Activated T-cell treated with anti-CD3 and anti-CD28 coated beads for 4 hours (primary cell): Measurements from ENCODE around the gene ZFP36L1.

ENCODE experiments used
- DNase-seq: peaks from one replicate; pipeline ENCODE4 v3.0.0-alpha.2; 2020

The ZFP36L1 gene

DNA sequence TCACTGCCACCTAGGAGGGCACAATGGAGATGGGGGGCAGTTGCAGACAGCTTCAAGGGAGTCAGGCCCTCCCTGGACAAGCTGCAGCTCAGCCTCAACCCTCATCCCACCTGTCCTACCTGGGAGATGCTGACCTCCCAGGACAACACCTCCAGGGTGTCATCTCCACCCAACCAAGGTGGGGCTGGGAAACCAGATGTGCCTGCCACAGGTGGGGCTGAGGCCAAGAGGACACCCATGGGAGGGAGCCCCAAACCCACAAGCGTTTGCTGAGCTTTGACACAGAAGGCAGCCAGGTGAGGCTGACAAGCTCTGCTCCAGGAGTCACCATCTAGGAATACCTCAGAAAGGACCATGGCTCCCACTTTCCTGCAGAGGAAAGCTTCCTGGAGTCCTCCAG, 31.5 kb downstream of the ZFP36L1 start:
- no peak for DNase-seq

- DNase-seq, result no peak
Observed at GRCh38 chr14:68760761-68761160, 32.1 kb downstream of the ZFP36L1 start.

DNA sequence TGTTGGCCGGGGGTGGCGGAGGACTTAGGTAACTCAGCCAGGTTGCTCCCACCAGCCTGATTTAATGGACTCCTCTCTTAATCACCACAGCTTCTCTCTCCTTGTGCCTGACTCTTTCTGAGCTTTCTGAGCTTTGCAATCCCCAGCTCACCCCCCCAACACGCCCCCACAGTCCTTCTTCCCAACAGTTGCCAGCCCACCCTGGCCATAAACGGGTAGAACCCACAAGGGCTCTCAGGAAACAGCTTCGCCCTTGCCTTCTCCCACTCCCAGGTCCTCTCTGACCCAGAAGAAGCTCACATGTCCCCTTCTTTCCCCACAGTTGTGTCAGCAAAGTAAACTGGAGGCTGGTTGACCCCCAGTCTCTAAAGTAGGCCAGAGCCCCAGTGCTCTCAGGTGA, 32.9 kb downstream of the ZFP36L1 start:
- no peak for DNase-seq

DNA sequence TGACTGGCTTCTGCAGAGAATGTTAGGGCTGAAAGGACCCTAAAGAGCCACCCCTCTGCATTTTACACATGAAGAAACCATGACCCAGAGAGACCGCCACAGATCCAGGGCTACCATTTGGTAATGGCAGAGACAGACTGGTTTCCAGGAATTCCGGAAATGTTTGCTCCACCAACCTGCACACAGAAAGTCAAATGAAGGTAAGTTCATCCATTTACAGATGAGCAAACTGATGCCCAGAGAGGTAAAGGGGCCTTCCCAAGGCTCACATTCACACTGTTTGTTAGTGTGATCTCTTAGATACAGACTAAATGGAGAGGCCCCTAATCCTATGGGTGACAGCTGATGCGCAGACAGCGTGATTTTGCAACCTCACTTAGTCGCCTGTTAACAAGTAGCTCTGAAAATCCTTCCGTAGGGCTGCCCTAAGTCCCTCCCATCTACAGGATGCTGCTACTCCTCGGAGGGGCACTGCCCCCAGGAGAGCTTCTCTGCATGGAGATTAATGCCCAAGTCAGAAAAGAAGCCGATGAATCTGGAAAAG, 33.8 kb downstream of the ZFP36L1 start:
- no peak for DNase-seq

- no peak for DNase-seq
Observed at GRCh38 chr14:68758301-68758700, 34.6 kb downstream of the ZFP36L1 start.

DNA sequence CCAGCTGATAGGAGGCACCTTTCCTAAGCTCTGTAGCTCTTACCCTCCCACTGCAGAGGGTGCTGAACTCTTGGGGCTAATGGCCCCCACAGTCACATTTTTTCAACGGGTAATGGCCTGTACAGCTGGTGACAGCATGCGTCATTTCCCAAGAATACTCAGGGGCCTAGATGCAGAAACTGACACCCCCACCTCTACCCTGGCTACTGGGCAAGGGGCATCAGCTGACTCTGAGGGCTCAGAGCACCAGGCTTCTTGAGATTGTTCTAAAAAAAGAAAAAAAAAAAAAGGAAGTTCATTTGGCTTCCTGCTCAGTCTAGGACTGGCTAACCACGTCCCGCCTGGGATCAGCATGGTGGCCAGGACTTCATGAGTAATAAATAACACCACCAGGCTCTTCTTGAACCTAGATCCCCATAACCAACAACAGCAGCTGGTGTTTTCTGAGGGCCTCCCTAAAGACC, 35.2 kb downstream of the ZFP36L1 start:
- no peak for DNase-seq

GRCh38 chr14:68756734-68757133, 36.1 kb downstream of the ZFP36L1 start:
- DNase-seq, result no peak

DNA sequence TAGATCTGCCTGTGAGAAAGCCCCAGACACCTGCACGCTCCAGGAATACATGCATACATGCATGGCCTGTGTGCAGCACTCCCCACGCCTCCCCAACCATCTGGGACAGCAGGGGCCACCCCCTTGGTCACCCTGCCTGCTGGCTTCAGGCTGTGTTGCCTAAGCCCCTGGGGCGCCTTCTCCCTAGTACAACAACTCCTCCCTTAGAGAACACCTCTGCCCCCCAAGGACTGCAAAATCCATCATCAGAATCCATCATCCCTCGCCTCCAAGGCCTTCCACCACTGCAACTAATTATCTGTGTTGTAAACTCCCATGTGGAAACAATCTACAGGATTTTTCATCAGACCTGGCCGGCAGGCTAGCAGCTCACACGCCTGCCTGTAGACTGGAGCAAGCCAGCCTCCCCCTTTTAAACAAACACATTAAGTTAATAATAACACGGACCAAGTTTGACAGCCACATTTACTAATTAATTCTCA, 36.8 kb downstream of the ZFP36L1 start:
- DNase-seq, result no peak

DNA sequence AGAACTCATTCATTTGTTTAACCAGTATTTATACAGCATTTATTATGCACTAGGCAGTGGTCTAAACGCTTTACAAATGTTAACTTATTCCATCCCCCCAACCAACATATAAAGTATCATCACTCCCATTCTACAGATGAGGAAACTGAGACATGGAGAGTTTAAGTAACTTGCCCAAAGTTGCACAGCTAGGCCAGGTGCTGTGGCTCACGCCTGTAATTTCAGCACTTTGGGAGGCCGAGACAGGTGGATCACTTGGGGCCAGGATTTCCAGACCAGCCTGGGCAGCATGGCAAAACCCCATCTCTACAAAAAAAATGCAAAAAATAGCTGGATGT, 37.9 kb downstream of the ZFP36L1 start:
- no peak for DNase-seq

GRCh38 chr14:68753690-68754089, 39.2 kb downstream of the ZFP36L1 start:
- no peak for DNase-seq

- no peak for DNase-seq
Observed at GRCh38 chr14:68752271-68753006, 40.4 kb downstream of the ZFP36L1 start.

DNA sequence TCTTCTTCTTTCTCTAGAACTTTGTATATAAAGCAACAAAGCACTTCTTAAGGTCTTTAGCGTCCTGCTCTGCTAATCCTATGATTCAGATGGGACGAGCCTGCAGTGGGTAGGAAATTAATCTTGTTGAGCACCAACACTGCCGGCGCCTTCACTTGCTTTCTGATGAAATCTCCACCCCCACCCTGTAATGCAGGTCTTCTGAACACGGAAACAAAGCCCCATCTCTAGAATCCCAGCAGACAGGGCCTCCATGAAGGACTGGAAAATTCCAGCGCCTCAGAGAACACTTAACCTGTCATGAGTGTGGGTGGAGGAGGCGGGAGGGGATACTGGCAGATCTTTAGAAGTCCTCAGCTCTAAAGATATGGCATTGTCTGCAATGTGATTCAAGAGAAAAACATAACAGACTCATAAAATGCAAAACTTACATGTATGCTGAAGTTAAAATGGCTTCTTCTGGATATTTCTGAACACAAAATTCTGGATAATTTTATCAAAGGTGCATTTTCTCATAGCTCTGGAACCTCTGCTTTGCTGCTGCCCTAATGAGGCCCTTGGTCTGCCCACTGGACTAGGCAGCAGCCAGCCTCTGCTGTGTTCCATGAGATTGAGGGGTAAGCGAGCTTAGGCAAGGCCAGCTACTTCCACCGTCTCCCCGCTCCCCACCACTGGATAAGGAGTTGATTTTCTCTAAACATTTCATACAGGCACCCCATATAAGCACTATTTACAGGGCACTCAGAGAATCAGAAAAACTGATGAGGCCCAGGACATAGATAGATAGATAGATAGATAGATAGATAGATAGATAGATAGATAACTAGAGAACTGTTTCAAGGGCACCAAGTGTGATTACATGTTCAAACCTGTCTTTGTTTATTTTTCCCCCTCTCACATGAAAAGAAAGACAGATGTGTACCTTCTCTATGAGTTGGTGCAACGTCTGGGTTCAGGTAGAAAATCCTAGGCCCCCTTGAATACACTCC, 43.1 kb downstream of the ZFP36L1 start:
- no peak for DNase-seq

DNA sequence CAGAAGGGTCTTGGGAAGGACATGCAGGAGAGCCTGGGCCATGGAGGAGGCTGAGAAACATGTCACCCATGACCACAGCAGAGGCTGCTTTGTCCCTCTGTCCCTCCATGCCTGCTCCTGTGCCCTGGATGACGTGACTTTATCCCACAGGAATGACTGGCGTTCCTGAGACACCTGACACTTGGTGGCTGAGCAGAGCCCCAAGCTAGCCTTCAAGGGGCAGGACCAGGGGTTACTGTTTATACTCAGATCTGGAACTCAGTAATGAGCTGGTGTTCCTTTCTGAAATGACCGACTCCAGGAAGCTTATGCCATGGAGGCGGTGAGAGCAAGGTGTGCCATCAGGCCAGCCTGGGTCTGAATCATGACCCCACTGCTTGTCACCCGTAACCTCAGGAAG, 44.2 kb downstream of the ZFP36L1 start:
- DNase-seq, result no peak

- no peak for DNase-seq
Observed at GRCh38 chr14:68748260-68748659, 44.6 kb downstream of the ZFP36L1 start.

- DNase-seq, result no peak
Observed at GRCh38 chr14:68747393-68747792, 45.5 kb downstream of the ZFP36L1 start.

GRCh38 chr14:68744613-68745012, 48.3 kb downstream of the ZFP36L1 start:
- DNase-seq, result no peak

DNA sequence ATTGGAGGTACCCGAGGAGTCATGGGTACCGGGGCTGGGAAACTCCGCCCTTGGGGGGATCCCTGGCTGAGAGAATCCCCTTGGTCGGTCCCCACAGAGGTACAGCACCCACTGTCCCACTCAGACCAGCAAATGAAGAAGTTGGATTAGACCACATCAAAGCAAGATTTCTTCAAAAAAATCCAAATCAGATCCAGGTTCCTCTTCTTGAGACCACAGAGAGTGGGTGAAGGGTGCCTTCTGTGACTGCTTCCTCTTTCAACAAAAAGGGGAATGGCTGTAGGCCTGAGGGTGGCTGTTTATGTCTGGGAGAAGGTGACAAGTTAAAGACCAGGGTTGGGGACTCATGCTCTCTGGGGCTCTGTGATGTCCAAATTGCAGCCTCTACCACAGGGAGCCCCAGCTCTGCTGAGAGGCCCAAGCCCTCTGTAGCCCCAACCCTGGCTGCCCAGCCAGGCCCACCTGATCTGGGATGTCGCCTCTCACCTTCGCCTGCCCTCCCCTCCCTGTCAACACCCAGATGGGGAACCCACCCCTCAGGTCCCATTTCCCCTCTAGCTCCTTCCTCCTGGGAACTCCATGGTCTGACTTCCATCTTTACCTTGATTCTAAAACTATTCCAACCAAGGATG, 50.9 kb downstream of the ZFP36L1 start:
- DNase-seq, result no peak

DNA sequence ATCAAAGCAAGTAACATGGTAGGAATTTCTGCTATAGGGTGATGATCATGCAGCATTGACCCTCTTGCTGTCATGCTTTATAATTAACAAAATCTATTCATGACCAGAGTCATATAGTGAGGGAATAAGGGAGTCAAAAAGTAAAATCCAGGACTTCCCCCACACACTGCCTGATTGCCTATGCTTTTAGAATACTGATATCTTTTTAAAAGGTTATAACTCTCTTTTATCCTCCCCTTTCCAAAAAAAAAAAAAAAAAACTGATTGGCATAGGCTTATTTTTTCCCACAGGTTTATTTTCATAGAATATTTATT, 51.4 kb downstream of the ZFP36L1 start:
- DNase-seq, result no peak

DNA sequence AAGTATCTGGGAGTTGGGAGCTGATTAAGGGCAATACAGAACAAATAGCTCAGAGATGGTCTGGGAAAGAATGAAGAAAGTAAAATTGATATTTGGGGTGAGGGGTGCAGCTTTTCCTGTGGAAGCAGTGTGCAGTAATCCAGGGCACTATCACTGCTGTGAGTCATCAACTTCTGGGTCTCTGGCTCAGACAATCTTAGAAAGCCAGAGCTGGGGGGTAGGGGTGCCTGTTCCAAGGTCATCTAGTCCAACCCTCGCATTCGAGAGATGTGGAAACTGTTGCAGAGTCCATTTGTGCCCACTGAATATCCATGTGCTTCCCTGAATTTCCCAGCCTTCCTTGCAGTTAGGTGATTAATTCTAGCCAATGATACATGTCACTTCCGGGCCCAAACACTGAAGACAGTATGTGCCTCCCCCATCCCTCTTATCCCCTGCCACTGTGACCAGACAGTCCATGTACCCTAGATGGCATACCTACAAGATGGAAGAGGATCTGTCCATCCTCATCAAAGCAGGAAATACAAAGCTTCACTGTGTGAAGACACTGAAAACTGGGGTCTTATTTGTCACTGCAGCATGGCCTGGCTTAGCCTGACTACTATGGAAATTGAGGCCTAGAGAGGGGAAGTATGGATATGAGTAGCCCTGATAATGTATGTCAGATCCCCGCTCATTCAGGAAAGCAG, 51.9 kb downstream of the ZFP36L1 start:
- DNase-seq, result no peak

DNA sequence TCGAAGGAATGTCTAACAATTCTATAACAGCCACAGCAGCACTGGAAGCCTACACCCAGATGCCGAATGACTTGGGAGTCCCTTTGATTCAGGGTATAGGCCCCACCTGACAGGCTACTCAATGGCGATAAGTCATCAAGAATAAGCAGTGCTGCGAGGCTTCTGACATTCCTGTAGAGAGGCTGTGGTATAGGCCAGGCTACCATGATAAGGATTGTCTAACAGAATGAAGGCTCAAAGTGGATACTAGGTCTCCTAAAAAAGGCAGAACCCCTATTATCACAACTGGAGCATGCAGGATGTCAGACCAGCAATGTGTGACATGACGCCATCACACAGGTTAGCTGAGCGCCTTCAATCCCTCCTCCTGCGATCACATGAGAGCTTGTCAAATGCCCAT, 53.2 kb downstream of the ZFP36L1 start:
- DNase-seq, result no peak

DNA sequence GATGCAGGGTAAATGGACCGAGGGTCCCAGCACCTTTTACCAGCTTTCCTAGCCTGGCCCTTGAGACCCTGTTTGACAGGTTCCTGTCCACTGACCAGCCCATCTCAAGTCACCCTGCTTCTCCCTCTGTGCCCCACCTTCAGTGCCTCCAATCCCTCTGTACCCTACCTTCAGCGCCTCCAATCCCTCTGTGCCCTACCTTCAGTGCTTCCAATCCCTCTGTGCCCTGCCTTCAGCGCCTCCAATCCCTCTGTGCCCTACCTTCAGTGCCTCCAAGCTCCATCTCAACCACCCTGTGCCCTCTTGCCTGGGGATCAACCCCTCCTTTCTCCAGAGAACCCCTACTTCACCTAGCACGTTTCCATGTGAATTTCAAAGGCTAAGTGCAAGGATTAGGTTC, 54.3 kb downstream of the ZFP36L1 start:
- no peak for DNase-seq
